Transverse colon (tissue), 4 donors: ENCODE measurements around the gene RERG. TPM values are rescaled to one million over a fixed set of nuclear protein-coding genes. Genes with fewer than 3 reads are reported as not detected.

Source experiments
- DNase-seq: peaks from one replicate; pipeline ENCODE4 v3.0.0-alpha.2; 2019
- H3K27ac ChIP-seq, 4 donors: fragments of 200-600 bp; sonication (generic); 2 replicates each; pipeline ENCODE4 v1.5.1; 2016 to 2018; ENCODE audit warnings: inconsistent platforms in 4 of 4
- H3K27me3 ChIP-seq: fragments of 200-600 bp; sonication (generic); 2 replicates; pipeline ENCODE4 v1.5.1; 2017; ENCODE audit warnings: inconsistent platforms
- H3K36me3 ChIP-seq, 4 donors: fragments of 200-600 bp; sonication (generic); 2 replicates each; pipeline ENCODE4 v1.5.1; 2017 to 2019; ENCODE audit warnings: inconsistent platforms in 4 of 4
- H3K4me1 ChIP-seq, 4 donors: fragments of 200-600 bp; sonication (generic); 2 replicates each; pipeline ENCODE4 v1.5.1; 2017 to 2020; ENCODE audit warnings: inconsistent platforms in 4 of 4
- H3K4me3 ChIP-seq, 4 donors: fragments of 200-600 bp; sonication (generic); 1 replicate in 1 of 4; 2 replicates in 3 of 4; pipeline versions ENCODE4 v1.5.1 to v1.6.1; 2017 to 2019; ENCODE audit warnings: inconsistent platforms in 4 of 4
- H3K9me3 ChIP-seq, 2 donors: fragments of 200-600 bp; sonication (generic); 2 replicates each; pipeline ENCODE4 v1.5.1; 2017 to 2019; ENCODE audit warnings: inconsistent platforms in 2 of 2
- EP300 ChIP-seq: sonication (generic); formaldehyde crosslinking; IDR thresholded peaks from one replicate; pipeline ENCODE4 v1.6.1; 2017; ENCODE audit warnings: antibody characterized with exemption, low read depth
- POLR2A ChIP-seq: fragments of 450-650 bp; IDR thresholded peaks from one replicate; pipeline ENCODE4 v1.6.1; 2016; ENCODE audit warnings: antibody characterized with exemption, mild to moderate bottlenecking, moderate library complexity
- POLR2AphosphoS5 ChIP-seq, 3 donors: sonication (generic); formaldehyde crosslinking; IDR thresholded peaks; one replicate each; pipeline ENCODE4 v1.6.1; 2016; ENCODE audit warnings: antibody characterized with exemption in 3 of 3
- WGBS, 2 donors: methylation state at CpG; one replicate each; pipeline ENCODE4 v1.1.5; 2018; ENCODE audit warnings: low coverage in 1 of 2; 5-methylcytosine and 5-hydroxymethylcytosine counted together
- in situ Hi-C, 4 donors: fragments of 200-750 bp; cut with MboI; loops; one replicate each; pipeline versions ENCODE4 v1.15.0 to v1.15.1; 2017; ENCODE audit warnings: low sequenced_read_pairs in 3 of 4, low pct_ligation_motif_present in 1 of 4, low pct_unique_long_range_greater_than_20kb in 1 of 4
- intact Hi-C: fragments of 100-400 bp; cut with DNase I; formaldehyde crosslinking; loops from one replicate; pipeline ENCODE4 v1.15.1; 2023; ENCODE audit warnings: low total_unique reads
- total RNA-seq, 4 donors: library from RNA; depleted of rRNA; stranded (reverse); fragments of >200 nt; gene quantifications; one replicate each; pipeline ENCODE4 v1.1.0, GENCODE V29; 2016
- TF ChIP-seq, protein P1 (sequence below), 5 experiments: fragments of 200-600 bp in 3 of 5; fragments of 450-650 bp in 2 of 5; sonication (generic) in 3 of 5; IDR thresholded peaks; 1 replicate in 2 of 5; 2 replicates in 3 of 5; pipeline ENCODE4 v1.5.1; 2016 to 2017; ENCODE audit warnings: antibody characterized with exemption in 5 of 5, inconsistent platforms in 3 of 5, mild to moderate bottlenecking in 2 of 5, moderate library complexity in 1 of 5

Gene RERG
- total RNA-seq, 4 donors from 2014 or later: 3.6 to 12.6 (median 8.6) TPM

DNA sequence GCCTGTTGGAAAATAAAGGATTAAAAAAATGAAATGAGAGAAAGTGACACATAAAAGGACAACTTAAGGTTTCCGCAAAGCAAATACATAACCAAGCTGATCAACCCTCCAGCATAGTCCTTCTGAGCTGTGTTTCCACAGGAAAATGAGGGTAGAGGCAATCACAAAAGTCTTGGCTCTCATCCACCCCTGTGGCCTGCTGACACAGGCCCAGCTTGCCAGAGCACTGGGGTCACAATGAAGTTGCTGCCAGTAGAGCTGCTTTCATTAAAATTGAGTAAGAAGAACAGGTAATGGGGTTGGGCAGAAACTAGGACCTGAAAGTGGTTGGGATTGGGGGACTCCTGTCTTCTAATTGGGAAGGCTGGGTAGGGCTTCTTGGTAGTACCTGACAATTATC, 65.9 kb downstream of the RERG start:
- Histone ChIP-seq H3K36me3 (no peaks in the 10 kb centered on the region), H3K4me3 (no peak overlapping the region), H3K27ac (peak overlapping the region; percentile 54 to 64 (median 60)), H3K4me1 (peaks cover 7 to 48% (median 19%) of the 10 kb centered on the region in 4 donors), H3K27me3 (no peaks in the 10 kb centered on the region), H3K9me3 (no peaks in the 10 kb centered on the region)
- 83% methylated on average over 1 of the region's 1 CpG; no CpG with 5 or more reads in 1 of the 2 donors for WGBS, 2 donors
- TF ChIP-seq POLR2AphosphoS5 (IDR thresholded peaks at IDR 0.05) (no peak), POLR2A (no peak), EP300 (no peak)
- TF ChIP-seq, protein P1, sequence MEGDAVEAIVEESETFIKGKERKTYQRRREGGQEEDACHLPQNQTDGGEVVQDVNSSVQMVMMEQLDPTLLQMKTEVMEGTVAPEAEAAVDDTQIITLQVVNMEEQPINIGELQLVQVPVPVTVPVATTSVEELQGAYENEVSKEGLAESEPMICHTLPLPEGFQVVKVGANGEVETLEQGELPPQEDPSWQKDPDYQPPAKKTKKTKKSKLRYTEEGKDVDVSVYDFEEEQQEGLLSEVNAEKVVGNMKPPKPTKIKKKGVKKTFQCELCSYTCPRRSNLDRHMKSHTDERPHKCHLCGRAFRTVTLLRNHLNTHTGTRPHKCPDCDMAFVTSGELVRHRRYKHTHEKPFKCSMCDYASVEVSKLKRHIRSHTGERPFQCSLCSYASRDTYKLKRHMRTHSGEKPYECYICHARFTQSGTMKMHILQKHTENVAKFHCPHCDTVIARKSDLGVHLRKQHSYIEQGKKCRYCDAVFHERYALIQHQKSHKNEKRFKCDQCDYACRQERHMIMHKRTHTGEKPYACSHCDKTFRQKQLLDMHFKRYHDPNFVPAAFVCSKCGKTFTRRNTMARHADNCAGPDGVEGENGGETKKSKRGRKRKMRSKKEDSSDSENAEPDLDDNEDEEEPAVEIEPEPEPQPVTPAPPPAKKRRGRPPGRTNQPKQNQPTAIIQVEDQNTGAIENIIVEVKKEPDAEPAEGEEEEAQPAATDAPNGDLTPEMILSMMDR (IDR thresholded peaks at IDR 0.05): no peak
- in situ Hi-C loops: no loop called here
- intact Hi-C loops: no loop called here
- DNase-seq: no peak

DNA sequence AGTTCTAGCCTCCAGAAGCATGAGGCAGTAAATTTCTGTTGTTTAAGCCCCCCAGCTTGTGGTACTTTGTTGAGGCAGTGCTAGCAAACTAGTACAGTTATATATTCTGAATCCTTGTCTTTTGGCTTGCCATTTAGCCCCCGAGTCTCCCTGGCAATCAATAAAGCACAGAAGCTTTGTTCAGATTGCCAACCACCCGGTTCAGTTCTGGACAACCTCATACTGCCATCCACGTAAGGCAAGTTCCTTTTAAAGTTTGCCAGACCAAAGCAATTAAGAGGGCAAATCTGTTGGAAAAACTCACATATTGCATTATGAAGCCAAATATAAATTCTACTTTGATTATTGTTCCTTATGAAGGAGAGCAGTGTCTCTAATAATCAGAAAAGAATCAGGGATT, 67.1 kb downstream of the RERG start:
- Histone ChIP-seq H3K4me1 (peaks cover 7 to 48% (median 19%) of the 10 kb centered on the region in 4 donors), H3K27ac (peak overlapping the region; percentile 54 to 64 (median 60)), H3K4me3 (no peak overlapping the region), H3K27me3 (no peaks in the 10 kb centered on the region), H3K36me3 (no peaks in the 10 kb centered on the region), H3K9me3 (no peaks in the 10 kb centered on the region)
- WGBS, 2 donors: 43 to 60% methylated on average over 1 to 3 of the region's 3 CpGs
- TF ChIP-seq POLR2AphosphoS5 (IDR thresholded peaks at IDR 0.05): peak in 1 of 3 donors; percentile 65
- TF ChIP-seq POLR2A: no peak
- in situ Hi-C loops (no loop called here), intact Hi-C loops (loop anchor here (5.0 kb wide), 1 partner anchor 68 kb away; the partner anchor contains the start of gene RERG)
- no peak for DNase-seq

DNA sequence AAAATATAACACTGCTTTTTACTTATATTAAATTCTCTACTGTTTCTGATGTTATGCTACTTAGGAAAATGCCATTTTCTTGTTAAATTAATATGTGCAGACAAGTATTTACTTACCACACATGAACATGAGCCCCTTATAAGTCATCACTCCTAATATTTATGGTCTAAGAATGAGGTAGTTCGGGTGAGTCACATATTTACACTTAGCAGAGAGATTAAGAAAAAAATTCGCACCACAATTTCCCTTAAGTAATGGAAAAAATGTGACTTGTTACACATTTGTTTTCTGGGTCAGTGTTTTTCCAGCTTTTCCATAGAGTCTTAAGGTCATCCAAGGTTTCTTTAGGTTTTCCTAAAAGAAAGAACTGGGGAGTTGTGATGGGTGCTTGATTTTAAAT, 68.3 kb downstream of the RERG start:
- DNase-seq: no peak

DNA sequence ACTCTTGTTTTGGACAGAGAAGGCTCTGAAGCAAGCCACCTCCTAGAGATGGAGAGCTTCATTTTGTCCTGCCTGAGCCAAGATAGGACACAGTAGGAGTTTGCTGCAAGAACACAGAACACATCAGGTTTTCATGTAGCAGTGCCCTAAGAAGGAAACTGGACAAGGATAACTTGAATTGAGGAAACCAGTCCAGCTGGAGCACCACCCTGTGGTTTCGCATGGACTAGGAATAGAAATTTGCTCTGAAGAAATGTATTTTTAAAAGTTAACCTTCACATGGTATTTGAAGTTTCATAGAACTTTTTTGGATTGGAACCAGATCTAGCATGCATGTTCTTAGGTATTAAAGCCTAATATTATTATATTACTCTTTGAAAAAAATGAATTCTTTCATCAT, 68.8 kb downstream of the RERG start:
- H3K36me3 ChIP-seq: no peaks in the 10 kb centered on the region
- no peaks in the 10 kb centered on the region for H3K9me3 ChIP-seq
- H3K4me3 ChIP-seq: no peak overlapping the region
- intact Hi-C loops: loop anchor here (2.0 to 5.0 kb wide), 2 partner anchors 28 to 70 kb away; partner anchors contain the start of gene RERG
- H3K4me1 ChIP-seq: peaks cover 7 to 48% (median 19%) of the 10 kb centered on the region in 4 donors
- 56 to 67% methylated on average over 1 of the region's 1 CpG for whole genome bisulfite sequencing, 2 donors
- in situ Hi-C loops: no loop called here
- peak overlapping the region; percentile 54 to 64 (median 60) for H3K27ac ChIP-seq
- no peak for DNase-seq
- no peaks in the 10 kb centered on the region for H3K27me3 ChIP-seq
- no peak for TF ChIP-seq EP300
- TF ChIP-seq, protein P1 (IDR thresholded peaks at IDR 0.05): peak in 2 of 5 experiments; percentile 17 to 30
- TF ChIP-seq POLR2A: no peak
- TF ChIP-seq POLR2AphosphoS5 (IDR thresholded peaks at IDR 0.05): no peak

More for the DNA sequence above, 68.3 kb downstream of the RERG start:
- in situ Hi-C loops (no loop called here), intact Hi-C loops (loop anchor here (2.0 to 5.0 kb wide), 2 partner anchors 28 to 69 kb away; partner anchors contain the start of gene RERG)
- no peaks in the 10 kb centered on the region for H3K27me3 ChIP-seq
- peaks cover 7 to 48% (median 19%) of the 10 kb centered on the region in 4 donors for H3K4me1 ChIP-seq
- TF ChIP-seq POLR2A: no peak
- TF ChIP-seq POLR2AphosphoS5 (IDR thresholded peaks at IDR 0.05): peak; percentile 38 to 58 (median 55)
- TF ChIP-seq, protein P1 (IDR thresholded peaks at IDR 0.05): no peak
- no peak for TF ChIP-seq EP300
- no peak overlapping the region for H3K4me3 ChIP-seq
- no peaks in the 10 kb centered on the region for H3K9me3 ChIP-seq
- WGBS, 2 donors: 27 to 46% methylated on average over 2 of the region's 2 CpGs
- H3K27ac ChIP-seq: peak overlapping the region; percentile 54 to 64 (median 60)
- H3K36me3 ChIP-seq: no peaks in the 10 kb centered on the region
